GM12864 (cell line): ENCODE data around the gene CASR.

Experiments used
- DNase-seq: peaks from one replicate; pipeline ENCODE4 v3.0.0-alpha.2; 2011; ENCODE audit warnings: low read depth
- H3K4me3 ChIP-seq: 2 replicates; pipeline ENCODE4 v1.5.1; 2011; ENCODE audit warnings: mild to moderate bottlenecking, low read depth, low read length, control low read depth
- CTCF ChIP-seq: IDR thresholded peaks from 2 replicates; pipeline ENCODE4 v1.5.1; 2011; ENCODE audit warnings: low read depth, mild to moderate bottlenecking, moderate library complexity, low read length, control low read depth, inconsistent platforms; ENCODE audit errors: missing control alignments

Gene CASR

DNA sequence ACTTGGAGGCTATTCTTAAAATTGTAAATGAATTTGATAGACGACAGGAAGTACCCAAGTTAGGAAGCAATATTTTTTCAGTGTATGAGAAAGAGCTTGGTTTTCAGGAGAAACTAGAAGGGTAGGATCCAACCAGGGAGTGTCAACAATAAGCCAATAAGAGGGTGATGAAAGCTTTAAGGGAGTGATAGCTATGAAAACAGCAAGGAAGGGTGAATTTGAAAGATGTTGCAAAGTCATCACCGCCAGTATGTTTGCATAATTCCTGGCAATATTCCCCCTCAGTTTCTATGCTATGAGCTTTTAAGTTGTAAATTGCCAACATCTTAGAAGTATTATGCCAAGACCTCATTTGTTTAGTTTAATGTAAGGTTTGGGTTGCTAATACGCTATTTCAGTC is 129.8 kb downstream of the CASR start:
- DNase-seq, result no peak
- TF ChIP-seq CTCF, result no peak
- no peak overlapping the region for H3K4me3 ChIP-seq

DNA sequence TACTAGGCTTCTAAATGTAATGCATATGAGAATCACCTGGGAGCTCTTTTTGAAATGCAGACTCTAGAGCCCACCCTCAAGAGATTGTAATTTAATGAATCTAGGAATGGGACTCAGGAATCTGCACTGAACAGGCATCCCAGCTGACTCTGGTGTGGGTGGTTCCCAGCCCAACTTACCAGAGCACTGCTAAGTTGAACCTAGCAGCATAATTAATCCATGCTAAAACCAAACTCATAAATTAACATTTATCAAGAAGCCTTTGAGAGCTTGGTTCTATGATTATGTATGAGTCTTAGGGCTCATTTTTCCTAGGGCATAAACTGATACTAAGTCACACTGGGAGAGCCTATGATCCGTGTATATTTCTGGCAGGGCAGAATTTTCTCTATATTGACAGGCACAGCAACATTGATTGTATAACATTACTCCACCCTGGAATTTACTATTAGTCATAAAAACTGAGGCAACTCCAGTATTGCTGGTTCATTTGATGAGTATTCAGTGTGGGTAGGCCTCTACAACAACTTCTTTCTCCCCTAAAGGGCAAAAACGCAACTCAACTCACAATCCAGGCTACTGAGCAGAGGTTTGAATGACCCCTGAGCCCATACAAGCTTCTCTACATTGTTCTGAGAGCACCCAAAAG is 130.9 kb downstream of the CASR start:
- DNase-seq, result no peak

DNA sequence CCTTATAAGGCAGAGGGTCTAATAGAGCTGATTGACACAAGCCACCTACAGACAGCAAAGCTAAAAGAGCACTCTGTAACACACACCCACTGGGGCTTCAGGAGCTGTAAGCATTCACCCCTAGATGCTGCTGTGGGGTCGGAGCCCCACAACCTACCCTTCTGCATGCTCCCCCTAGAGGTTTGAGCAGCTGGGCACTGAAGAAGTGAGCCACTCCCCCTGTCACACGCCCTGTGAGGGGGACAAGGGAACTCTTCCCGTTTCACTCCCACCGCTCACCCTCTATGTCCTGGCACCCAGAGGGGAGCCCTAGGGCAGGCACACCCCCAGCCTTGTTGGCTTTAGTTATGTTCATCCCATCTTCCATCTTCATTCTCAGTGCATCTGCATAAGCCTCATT is 132.2 kb downstream of the CASR start:
- no peak overlapping the region for H3K4me3 ChIP-seq
- no peak for DNase-seq
- peak; percentile 12 for TF ChIP-seq CTCF

More for the DNA sequence above, 130.9 kb downstream of the CASR start:
- H3K4me3 ChIP-seq, result no peak overlapping the region
- TF ChIP-seq CTCF, result no peak

GRCh38 chr3:122316368-122316767 is 132.9 kb downstream of the CASR start:
- H3K4me3 ChIP-seq, result no peak overlapping the region
- no peak for TF ChIP-seq CTCF
- no peak for DNase-seq

DNA sequence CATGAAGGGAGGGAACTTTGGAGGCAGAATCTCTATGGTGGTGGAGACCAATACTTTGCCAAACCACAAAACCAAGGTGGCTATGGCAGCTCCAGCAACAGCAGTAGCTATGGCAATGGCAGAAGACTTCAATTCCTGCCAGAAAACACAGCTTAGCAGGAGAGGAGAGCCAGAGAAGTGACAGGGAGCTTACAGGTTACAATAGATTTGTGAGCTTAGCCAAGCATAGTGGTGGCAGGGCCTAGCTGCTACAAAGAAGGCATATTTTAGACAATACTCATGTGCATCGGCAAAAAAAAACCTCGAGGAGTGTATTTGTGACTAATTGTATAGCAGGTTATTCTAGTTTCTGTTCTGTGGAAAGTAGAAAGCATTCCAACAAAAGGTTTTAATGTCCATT is 135.2 kb downstream of the CASR start:
- DNase-seq, result no peak
- no peak for TF ChIP-seq CTCF
- no peak overlapping the region for H3K4me3 ChIP-seq

GRCh38 chr3:122322095-122323075 is 138.9 kb downstream of the CASR start:
- no peak overlapping the region for H3K4me3 ChIP-seq
- TF ChIP-seq CTCF, result no peak
- DNase-seq, result no peak

DNA sequence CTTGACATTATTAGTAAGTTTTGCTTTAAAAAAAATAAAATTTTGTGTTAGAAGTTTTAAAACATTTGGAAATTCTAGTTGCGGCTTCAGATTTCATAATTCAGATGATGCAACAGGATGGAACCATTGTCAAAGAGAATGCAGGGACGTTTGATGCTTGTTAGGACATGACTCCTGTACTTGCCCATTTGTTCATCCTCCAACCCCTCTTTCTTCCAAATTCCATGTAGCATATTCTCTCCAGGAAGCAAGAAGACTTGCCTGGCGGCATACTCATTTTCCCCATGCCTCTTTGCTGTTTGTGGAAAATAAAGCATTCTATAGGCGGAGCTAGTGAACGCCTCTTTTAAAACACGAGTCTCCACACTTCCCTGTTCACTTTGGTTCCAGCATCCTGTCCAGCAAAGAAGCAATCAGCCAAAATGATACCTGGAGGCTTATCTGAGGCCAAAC is 141.4 kb downstream of the CASR start, which contains the start of gene CSTA:
TSS of gene CSTA (plus strand) at position 378 of the 453 bp plus-strand sequence. CDS start at position 423, 45 bp downstream.
- H3K4me3 ChIP-seq, result no peak within 1 kb of the TSS
- DNase-seq, result no peak
- no peak for TF ChIP-seq CTCF
